ENCODE results near the gene HNRNPAB.
"Not testable (repeated sequence)": the region's sequence is repeated elsewhere in the genome, so short reads cannot be mapped to it uniquely, and the experiment has no call there.

The HNRNPAB gene

GRCh38 chr5:178212241-178213002 is 8.1 kb downstream of the HNRNPAB start:
- DNase-seq (ENCODE audit: low read depth) = no peak

DNA sequence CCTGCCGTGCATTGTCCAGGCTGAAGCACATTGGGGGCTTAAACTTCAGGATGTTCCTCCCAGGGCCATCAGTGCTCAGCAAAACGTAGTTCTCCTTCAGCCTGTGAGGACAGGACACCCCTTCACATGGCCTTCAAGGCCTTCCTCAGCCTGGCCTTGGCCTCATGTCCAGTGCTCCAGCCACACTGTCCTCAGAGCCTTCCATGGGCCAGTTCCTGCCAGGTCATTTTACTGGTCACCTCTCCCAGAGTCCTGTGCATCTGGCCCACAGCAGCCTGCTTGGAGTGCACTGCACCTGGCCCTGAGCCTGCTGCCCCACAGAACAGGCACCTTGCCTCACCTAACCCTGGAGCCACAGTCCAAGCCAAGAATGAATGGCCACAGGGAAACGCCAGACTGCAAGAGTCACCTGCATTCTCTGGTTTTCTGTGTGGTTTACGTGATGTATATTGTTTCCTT is 8.7 kb downstream of the HNRNPAB start:
- no peak for DNase-seq (ENCODE audit: low read depth)

DNA sequence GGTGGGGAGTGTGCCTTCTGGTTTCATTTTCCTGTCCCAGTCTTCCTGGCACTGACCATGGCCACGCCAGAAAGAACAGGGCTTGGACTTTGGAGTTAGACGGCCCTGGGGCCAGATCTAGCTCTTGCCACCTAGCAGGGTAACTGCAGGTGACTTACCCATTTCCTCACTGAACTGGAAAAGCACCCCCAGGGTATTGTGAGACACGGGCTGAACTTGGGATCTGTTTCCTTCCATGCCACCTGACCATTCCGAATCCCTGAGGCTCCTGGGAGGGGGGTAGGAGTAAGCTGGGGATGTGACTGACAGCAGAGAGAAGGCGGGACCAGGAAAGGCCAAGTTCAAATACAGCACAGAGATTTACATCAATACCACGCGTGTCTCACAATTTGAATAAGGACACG is 9.4 kb downstream of the HNRNPAB start:
- no peak for DNase-seq (ENCODE audit: low read depth)

DNA sequence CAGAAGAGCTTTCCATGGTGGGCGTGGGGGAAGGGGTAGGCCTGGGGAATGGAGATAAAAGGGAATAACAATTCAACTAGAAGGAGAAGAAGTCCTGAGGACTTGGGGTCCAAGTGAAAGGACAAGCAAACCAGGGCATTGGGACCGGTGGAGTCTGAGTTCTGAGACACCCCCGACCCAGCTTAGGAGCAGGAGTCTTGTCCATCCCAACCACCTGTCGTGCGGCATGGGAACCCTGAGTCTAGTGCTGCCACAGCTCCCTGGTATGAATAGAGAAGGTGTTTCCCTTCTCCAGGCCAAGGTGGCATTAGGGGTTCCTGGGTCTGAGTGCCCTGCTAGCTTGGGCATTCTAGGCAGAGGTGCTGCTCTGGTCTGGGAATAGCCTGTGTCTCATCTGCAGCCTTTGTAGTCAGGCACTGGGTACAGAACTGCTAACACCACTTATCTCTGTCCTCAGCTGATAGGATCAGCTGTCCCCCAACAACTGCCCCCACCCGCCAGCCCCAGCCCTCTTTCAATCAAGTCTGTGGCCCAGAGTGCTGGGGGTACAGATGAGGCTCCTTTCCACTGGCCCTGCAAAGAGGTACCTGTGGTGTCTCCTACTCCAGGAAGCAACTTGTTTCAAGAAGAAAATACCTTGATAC is 9.9 kb downstream of the HNRNPAB start:
- DNase-seq (ENCODE audit: low read depth) = no peak

GRCh38 chr5:178215280-178216002 is 11.1 kb downstream of the HNRNPAB start:
- DNase-seq (ENCODE audit: low read depth) = no peak

DNA sequence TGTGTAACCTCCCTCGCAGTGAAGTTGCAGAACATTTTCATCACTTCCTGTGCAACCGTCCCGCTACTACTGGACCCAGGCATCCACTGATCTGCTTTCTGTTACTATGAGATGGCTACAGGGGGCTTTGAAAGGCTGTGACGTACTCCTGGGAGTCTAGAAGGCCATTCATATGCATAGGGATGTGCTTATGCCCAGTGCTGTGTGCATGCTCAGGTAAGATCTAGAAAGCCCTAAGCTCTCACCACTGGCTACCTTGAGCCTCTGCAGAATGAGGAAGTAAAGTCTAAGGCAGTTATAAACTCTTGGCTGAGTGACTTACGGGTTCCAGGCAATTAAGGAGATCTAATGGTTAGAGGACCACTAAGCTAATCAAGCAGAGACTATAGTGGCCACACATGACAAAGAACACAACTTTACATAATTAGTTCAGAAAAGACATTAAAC is 11.8 kb downstream of the HNRNPAB start:
- DNase-seq (ENCODE audit: low read depth) = no peak

DNA sequence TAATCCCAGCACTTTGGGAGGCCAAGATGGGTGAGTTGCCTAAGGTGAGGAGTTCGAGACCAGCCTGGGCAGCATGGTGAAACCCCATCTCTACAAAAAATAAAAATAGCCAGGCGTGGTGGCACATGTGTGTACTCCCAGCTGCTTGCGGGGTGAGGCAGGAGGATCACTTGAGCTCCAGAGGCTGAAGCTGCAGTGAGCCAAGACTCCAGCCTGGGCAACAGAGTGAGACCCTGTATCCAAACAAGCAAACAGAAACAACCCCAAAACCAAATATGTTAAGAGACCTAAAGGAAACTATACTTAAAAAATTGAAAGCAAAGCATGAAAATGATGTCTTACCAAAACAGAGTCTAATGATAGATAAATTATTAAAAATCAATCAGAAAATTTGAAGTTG is 12.4 kb downstream of the HNRNPAB start:
- no peak for DNase-seq (ENCODE audit: low read depth)

DNA sequence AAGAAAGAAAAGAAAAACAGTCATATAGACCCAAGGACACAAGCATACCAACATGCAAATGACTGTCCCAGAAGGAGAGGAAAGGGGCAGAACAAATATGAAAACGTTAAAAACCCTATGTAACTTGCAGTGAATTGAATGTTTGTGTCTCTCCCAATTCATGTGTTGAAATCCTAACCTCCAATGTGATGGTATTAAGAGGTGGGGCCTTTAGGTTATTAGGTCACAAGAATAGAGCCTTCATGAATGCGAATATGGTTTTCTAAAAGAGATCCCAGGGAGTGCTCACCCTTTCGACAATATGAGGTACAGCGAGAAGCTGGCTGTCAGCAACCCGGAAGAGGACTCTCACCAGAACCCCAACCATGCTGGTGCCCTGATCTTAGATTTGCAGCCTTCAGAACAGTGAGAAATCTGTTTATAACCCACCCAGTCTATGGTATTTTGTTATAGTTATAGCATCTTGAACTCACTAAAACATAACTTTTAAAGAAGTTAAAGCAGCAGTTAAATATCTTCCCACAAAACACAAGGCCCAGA is 14.0 kb downstream of the HNRNPAB start:
- no peak for DNase-seq (ENCODE audit: low read depth)

DNA sequence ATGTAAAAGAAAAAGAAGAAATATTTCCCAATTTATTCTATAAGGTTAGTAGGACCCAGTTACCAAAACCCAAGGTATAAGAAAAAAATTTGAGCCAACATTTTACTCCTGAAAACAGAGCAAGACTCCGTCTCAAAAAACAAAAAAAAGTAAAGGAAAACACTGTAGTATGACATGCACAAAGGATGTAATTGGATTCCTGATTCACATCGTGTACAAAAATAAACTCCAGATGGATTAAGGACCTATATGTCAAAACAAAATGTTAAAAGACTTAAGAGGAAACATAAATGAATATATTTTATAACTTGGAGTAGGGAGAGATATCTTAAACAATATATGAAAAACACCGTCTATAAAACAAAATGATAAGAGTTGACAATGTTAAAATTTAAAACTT is 14.5 kb downstream of the HNRNPAB start:
- DNase-seq (ENCODE audit: low read depth) = no peak

GRCh38 chr5:178221282-178221681 is 16.9 kb downstream of the HNRNPAB start:
- no peak for DNase-seq (ENCODE audit: low read depth)

DNA sequence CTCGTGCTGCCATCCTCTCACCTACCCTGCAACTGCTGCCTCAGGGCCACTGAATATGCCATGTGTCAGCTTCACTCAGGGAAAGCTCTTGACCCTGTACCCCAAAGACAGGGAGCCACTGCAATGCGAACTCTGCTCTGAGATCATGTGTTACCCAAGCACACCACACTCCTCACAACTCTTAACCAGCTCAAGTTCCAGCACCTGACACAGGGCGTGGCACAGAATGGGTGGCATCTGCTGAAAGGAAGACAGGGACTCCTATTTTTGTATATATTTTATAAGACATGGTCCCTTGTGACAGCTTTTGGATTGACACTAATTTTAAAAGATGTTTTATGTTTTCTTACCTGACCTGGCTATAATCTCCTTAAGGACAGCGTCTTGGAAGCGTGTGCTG is 17.5 kb downstream of the HNRNPAB start:
- DNase-seq (ENCODE audit: low read depth) = no peak

DNA sequence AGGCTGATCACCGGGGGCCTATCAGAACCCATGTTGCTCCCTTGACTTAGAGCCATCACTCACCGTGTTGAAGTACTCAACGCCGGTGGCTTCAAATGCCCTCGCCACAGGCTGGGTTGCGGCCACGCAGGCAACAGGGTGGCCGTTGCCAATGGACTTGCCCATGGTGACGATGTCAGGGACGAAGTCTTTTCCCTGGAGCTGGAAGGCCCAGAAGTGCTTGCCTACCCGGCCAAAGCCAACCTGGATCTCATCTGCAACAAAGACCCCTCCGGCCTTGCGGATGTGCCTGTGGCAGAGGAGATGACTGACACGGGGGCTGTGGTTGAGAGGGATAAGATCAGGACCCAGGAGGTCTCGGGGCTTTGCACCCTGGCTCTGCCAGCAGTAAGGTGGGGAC is 18.0 kb downstream of the HNRNPAB start:
- DNase-seq (ENCODE audit: low read depth) = no peak

- no peak for DNase-seq (ENCODE audit: low read depth)
Measured at GRCh38 chr5:178223196-178223773, 19.0 kb downstream of the HNRNPAB start.

- no peak for DNase-seq (ENCODE audit: low read depth)
Measured at GRCh38 chr5:178223828-178224335, 19.5 kb downstream of the HNRNPAB start.

DNA sequence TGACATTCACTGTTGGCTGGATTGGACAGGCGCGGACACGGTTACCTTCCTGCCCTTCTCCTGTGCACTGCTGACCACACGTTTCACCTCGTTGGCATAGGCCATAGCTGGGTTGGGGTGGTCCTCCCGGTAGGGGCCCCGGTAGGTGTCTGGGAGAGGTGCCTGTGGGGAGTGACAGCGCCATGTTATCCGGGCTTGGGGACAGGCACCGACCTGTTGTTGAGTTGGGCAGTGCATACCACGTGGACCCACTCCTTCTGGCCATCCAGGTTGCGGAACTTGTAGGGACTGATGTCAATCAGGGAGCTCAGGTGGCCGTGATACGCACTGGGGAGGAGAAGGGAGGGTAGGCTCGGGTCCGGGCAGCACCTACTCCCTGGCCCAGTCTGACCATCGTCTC is 20.1 kb downstream of the HNRNPAB start:
- no peak for DNase-seq (ENCODE audit: low read depth)

GRCh38 chr5:178225174-178225573 is 20.8 kb downstream of the HNRNPAB start:
- DNase-seq (ENCODE audit: low read depth) = no peak

GRCh38 chr5:178227138-178227659 is 22.9 kb downstream of the HNRNPAB start:
- no peak for DNase-seq (ENCODE audit: low read depth)

DNA sequence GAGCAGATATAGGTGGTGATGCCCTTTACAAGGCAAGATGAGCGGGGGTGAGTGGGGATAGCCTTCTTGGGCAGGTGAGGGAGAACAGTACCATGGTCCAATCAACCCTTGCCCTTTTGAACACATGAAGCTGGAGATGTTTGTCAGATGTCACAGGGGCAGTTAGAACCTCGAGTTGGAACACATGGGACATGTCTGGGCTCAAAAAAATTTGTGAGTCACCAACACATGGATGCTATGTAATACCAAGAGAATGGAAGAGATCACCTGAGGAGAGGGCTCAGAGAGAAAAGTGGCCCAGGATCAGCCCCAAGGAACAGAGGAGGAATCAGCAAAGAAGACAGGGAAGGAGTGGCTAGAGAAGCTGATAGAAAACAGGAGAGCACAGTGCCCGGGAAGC is 23.6 kb downstream of the HNRNPAB start:
- no peak for DNase-seq (ENCODE audit: low read depth)

DNA sequence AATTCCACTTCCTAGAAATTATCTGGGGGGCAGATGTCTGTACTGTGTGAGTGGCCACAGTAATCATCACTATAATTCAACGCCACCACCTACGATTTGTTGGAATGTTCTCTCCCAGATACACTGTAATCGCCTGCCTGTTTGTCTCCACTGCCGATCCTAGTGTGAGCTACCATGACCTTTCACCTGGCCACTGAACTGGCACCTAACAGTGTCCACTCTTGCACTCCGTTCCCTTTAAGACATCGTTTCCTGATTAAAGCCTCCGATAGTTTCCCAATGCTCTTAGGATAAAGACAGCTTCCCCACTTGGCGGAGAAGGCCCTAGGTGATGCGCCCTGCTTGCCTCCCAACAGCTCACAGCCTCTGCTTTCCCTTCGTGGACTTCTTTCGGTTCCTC is 24.3 kb downstream of the HNRNPAB start:
- DNase-seq (ENCODE audit: low read depth) = no peak

DNA sequence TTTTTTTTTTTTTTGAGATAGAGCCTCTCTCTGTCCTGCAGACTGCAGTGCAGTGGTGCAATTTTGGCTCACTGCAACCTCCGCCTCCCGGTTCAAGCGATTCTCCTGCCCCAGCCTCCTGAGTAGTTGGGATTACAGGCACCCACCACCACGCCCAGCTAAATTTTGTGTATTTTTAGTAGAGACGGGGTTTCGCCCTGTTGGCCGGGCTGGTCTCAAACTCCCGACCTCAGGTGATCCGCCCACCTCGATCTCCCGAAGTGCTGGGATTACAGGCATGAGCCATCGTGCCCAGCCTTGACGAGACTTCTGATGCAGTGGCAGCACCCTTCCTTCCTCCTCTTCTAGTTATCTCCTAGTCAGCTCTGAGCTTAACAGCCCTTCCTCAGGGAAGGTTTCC is 24.8 kb downstream of the HNRNPAB start:
- not testable (repeated sequence) for DNase-seq (ENCODE audit: low read depth)

- no peak for DNase-seq (ENCODE audit: low read depth)
Measured at GRCh38 chr5:178229861-178230260, 25.5 kb downstream of the HNRNPAB start.
